SKM-1 treated with dmso at 0.1 percent for 144 hours (cell line): ENCODE data around the gene USP53.
"Not testable (repeated sequence)": the region's sequence is repeated elsewhere in the genome, so short reads cannot be mapped to it uniquely, and the experiment has no call there.

Experiments used
- DNase-seq: peaks from one replicate; lab custom pipeline; 2025; ENCODE audit not compliant: unreplicated experiment; lab: John Stamatoyannopoulos, UW

USP53 gene

GRCh38 chr4:119313237-119313636 lies 100.7 kb downstream of the USP53 start:
- DNase-seq: peak; percentile 69

- peak; percentile 67 for DNase-seq
Measured at GRCh38 chr4:119314356-119314755, 101.8 kb downstream of the USP53 start.

GRCh38 chr4:119315036-119315435 lies 102.5 kb downstream of the USP53 start:
- no peak for DNase-seq

- DNase-seq: no peak
Measured at GRCh38 chr4:119317990-119318389, 105.5 kb downstream of the USP53 start.

- DNase-seq: no peak
Measured at GRCh38 chr4:119321921-119322687, 109.6 kb downstream of the USP53 start, which contains the start of gene FABP2. Gene FABP2, minus strand, starts transcription at chr4:119322138. Its CDS starts 36 bp downstream, at chr4:119322102.

GRCh38 chr4:119328695-119329094 lies 116.2 kb downstream of the USP53 start:
- DNase-seq: no peak

GRCh38 chr4:119329835-119330620 lies 117.5 kb downstream of the USP53 start:
- no peak for DNase-seq

GRCh38 chr4:119336332-119336979 lies 123.9 kb downstream of the USP53 start:
- not testable (repeated sequence) for DNase-seq

- DNase-seq: peak; percentile 51
Measured at GRCh38 chr4:119337010-119337409, 124.5 kb downstream of the USP53 start.

- not testable (repeated sequence) for DNase-seq
Measured at GRCh38 chr4:119339895-119340294, 127.4 kb downstream of the USP53 start.

- not testable (repeated sequence) for DNase-seq
Measured at GRCh38 chr4:119343293-119343692, 130.8 kb downstream of the USP53 start.
